Fibroblast of mammary gland (primary cell): ENCODE data around the gene PDILT.

Experiments
- DNase-seq: peaks from one replicate; pipeline ENCODE4 v3.0.0-alpha.2; 2010; ENCODE audit warnings: low read depth
- H3K4me3 ChIP-seq: 2 replicates; pipeline ENCODE4 v1.5.1; 2011; ENCODE audit warnings: low read depth, mild to moderate bottlenecking, low read length, moderate library complexity; ENCODE audit not compliant: control insufficient read depth
- TF ChIP-seq, protein P1 (sequence below): conservative IDR thresholded peaks from 2 replicates; pipeline ENCODE4 v1.5.1; 2011; ENCODE audit warnings: low read depth, low read length, inconsistent platforms; ENCODE audit not compliant: control insufficient read depth, insufficient read depth

Gene PDILT

DNA sequence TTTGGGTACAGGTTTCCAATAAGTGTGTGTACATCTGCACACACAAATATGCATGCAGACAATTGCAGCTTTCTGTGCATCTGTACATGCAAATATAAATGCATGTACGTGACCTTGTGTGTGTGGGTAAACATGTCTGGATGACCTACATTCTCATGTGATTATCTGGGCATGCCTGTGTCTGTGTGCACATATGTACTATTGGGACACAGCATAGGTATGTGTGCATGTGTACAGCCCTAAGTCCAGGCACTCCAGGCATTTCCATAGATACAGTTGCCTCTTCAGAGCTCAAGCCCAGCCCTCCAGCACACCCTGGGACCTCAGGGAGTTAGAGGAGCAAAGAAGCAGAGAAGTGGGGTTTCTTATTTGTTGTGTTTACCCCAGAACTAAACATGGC is 70.1 kb downstream of the PDILT start:
- no peak for DNase-seq
- TF ChIP-seq, protein P1, sequence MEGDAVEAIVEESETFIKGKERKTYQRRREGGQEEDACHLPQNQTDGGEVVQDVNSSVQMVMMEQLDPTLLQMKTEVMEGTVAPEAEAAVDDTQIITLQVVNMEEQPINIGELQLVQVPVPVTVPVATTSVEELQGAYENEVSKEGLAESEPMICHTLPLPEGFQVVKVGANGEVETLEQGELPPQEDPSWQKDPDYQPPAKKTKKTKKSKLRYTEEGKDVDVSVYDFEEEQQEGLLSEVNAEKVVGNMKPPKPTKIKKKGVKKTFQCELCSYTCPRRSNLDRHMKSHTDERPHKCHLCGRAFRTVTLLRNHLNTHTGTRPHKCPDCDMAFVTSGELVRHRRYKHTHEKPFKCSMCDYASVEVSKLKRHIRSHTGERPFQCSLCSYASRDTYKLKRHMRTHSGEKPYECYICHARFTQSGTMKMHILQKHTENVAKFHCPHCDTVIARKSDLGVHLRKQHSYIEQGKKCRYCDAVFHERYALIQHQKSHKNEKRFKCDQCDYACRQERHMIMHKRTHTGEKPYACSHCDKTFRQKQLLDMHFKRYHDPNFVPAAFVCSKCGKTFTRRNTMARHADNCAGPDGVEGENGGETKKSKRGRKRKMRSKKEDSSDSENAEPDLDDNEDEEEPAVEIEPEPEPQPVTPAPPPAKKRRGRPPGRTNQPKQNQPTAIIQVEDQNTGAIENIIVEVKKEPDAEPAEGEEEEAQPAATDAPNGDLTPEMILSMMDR = no peak
- H3K4me3 ChIP-seq = no peak overlapping the region

DNA sequence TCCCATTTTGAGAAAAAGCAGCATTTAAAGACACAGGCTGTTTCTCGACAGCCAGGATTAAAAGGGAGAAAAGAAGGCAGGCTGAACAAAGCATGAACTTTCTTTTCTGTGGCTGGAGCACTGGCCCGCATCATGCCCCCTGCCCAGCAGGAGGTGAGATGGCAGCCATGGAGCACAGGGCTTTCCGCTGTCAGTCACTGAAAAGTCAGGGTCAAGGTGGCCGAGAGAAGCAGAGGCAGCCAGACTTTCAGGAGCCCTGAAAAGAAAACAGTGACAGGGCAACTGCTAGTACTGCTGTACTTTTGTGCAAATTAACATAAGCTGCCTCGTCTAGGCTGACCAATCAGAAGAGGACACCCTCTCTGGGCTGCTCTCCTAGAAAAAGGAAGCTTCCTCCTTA is 71.4 kb downstream of the PDILT start:
- no peak for DNase-seq
- TF ChIP-seq, protein P1 = no peak
- H3K4me3 ChIP-seq = no peak overlapping the region

DNA sequence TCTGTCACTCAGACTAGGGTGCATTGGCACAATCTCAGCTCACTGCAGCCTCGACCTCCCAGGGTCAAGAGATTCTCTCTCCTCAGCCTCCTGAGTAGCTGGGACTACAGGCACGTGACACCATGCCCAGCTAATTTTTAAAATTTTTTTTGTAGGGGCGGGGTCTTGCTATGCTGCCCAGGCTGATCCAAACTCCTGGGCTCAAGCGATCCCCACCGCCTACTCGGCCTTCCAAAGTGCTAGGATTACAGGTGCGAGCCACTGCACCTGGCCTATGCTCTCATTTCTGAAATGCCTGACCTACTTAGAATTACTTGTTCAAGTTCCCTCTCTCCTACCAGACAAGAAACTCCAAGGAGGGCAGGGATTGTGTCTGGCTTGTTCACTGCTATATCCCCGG is 72.1 kb downstream of the PDILT start:
- TF ChIP-seq, protein P1 = no peak
- no peak overlapping the region for H3K4me3 ChIP-seq
- DNase-seq = no peak

DNA sequence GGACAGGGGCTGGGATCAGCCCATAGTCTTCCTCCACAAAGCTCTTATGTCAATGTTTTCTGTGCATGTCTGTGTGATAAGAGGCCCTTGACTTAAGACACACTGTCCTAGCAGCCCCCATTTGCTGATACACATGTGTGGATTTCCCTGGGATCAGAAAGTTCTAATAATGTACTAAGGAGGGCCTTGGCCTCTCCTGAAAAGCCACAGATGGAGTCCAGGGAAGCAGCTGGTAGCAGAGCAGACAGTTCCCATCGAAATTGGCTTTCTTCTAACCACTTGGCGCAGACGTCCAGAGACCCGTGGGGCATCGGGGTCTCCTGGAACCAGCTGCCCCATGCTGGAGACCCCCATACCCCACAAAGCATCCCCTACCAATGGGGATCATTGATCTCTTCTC is 72.9 kb downstream of the PDILT start:
- TF ChIP-seq, protein P1 = no peak
- no peak for DNase-seq
- no peak overlapping the region for H3K4me3 ChIP-seq

DNA sequence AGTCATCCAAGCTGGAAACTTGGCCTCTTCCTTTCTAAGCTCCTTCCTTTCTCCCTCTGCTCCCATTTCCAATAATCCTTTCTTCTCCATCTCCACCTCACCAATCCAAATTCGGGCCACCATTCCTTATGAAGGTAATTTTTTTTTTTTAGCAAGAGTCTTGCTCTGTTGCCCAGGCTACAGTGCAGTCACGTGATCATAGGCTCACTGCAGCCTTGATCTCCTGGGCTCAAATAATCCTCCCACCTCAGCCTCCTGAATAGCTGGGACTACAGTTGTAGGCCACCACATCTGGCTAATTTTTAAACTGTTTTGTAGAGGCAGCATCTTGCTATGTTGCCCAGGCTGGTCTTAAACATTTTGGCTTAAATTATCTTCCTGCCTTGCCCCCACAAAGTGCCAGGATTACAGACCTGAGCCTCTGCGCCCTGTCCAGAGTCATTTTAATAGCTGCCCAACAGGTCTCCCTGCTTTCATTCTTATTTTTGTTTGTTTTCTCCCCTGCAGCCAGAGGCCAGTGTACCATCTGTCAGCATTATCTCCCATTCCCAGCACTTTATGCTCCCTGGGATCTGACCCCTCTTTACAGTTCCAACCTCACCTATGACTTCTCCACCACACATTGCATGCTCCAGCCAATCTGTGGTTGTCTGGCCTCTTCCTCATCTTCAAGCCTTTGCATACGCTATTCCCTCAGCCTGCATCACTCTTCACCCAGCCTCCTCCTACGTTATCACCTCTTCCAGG is 75.0 kb downstream of the PDILT start:
- TF ChIP-seq, protein P1 = no peak
- DNase-seq = no peak
- no peak overlapping the region for H3K4me3 ChIP-seq

DNA sequence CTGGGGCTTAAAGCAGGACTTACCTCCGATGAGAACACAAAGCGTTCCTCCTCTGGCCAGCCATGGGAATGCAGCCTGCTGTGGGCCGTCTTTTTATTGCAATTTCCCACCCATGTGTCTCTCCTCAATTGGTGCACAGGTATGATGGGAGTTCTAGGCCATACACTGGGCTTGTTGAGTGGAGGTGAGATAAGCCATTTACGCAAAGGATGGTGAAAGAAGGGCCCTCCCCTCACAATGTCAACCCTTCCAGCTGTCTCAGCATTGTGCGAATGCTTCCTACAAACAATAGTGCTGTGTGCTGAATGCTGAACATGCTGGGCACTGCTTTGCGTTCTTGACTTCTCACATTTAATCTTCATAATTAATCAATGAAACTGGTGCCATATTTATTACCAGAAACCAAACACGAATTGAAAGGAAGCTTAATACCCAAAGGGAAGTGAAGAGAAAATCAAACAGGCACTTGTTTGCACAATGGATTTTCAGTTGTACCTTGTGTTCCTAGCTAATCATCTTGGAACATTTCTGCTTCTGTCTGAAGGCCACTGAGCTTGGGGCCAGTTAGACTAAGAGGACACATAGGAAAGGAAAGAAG is 77.0 kb downstream of the PDILT start, which contains the start of gene GP2:
GP2 (minus strand) TSS at position 70 of the 598 bp plus-strand sequence. CDS start 1,082 bp downstream, outside the sequence.
- TF ChIP-seq, protein P1 = no peak
- no peak for DNase-seq

More for the DNA sequence above, 77.0 kb downstream of the PDILT start, which contains the start of gene GP2:
- H3K4me3 ChIP-seq = no peak within 1 kb of the TSS
